ENCODE data around the gene TASOR2.

Gene TASOR2, protein sequence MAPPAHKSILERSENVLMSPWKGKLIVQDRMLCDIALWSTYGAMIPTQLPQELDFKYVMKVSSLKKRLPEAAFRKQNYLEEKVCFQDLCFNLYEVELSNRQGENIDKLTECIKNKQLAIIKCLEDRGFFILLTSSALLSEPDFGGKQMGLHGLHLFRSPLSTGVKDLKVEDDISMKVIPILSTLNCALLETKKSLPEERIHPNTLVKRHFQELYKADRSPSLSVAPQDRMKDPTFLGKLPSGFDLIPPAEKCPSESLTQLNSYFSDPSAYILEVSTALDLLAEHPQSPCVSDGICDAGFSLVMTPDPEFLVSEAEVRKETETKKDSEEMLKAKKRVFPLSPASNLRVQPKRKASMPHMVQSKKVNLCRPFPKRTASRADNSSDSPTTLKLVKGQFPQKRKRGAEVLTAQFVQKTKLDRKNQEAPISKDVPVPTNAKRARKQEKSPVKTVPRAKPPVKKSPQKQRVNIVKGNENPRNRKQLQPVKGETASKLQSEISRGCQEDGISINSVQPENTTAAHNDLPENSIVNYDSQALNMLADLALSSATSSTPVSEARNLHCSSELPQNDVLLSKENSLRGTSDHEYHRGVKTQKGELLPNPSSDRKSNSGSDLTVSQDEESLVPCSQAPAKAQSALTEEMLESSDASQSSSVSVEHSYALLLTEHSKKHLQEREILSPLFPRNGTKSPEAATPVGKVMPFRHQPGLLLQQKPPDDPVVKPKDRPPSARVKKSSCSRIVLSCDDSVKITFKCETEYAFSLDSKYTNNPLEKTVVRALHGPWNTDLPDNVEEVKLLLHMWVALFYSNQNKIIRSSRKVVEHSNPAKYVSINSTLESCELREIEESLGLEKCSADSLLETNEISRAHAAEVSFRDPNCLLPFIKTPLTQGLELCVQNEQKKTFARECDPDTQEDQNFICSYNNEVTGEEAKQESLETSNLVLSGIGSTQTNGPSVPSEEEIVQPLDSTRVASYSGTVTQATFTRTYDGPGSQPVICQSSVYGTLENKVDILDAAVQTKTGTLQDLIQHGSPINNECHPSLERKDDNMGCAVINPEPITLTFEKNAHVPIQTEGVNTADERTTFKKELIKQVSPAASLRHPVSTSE (N-terminal part only)

DNA sequence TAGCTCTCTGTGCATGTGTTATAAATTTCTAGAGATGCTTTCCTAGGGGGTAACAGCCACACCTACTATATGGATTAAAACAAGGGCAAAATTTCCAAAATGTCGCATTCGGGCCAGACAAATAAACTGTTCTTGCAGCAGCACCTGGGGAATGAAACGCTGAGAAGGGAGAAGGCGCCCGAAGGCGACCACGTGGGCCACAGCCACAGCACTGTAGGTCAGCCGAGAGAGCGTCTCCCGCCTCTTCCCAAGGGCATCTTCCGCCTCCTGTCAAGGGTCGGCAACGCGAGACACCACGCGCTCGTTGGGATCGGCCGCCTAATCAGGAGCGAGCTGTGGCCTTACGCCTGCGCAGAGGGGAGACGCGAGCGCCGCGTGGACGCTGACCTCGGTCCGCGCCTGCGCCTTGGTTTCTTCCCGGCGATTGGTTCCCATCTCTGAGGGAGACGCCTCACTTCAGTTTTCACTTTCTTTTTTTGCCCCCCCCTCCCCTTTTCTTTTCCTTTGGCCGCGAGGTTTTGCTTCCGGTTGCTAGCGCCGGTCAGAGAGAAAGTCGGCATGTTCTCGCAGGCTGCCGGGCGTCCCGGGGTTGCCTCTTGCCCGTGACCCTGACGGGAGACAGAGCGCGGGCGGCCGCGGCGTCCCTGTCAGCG, at the start of gene TASOR2:
Gene TASOR2, plus strand, starts transcription at position 521 of the 653 bp plus-strand sequence. CDS start 35,805 bp downstream, outside the sequence.
- Histone ChIP-seq H3K36me3 (replicated peaks; ENCODE audit: insufficient read depth, low read length) (no peaks in the 10 kb centered on the region), H3K27me3 (replicated peaks; ENCODE audit: insufficient read depth, low read length) (no peaks in the 10 kb centered on the region), H3K4me2 (ENCODE audit: low read depth, low read length) (peak within 1 kb of the TSS; percentile 64), H3K9me3 (replicated peaks; ENCODE audit: insufficient read depth, low read length) (no peaks in the 10 kb centered on the region), H3K9ac (ENCODE audit: low read length) (peak within 1 kb of the TSS; percentile 83), H3F3A (ENCODE audit: insufficient read depth, low read length) (peaks cover 10% of the 10 kb centered on the region; the same call in 1 of the 2 replicates), H3K4me3 (ENCODE audit: low read length) (peak within 1 kb of the TSS; percentile 88), H4K20me1 (ENCODE audit: insufficient read depth, low read length) (peaks cover 12% of the 10 kb centered on the region; the same call in 1 of the 2 replicates), H3K27ac (ENCODE audit: low read length) (peak within 1 kb of the TSS; percentile 79), H3K79me2 (ENCODE audit: low read length) (peaks cover 48% of the 10 kb centered on the region), H3K4me1 (ENCODE audit: low read length) (peaks cover 5% of the 10 kb centered on the region), H2AFZ (ENCODE audit: low read length) (peak within 1 kb of the TSS; percentile 71), H3K9me2 (replicated peaks; ENCODE audit: insufficient read depth, low read length) (no peaks in the 10 kb centered on the region)
- DNase-seq: peak; percentile 99
- TF ChIP-seq EZH2 (optimal IDR thresholded peaks at IDR 0.05; ENCODE audit: low read depth, low read length) (no peak), EZH2phosphoT487 (IDR thresholded peaks at IDR 0.05; ENCODE audit: low read length) (no peak)
- TF ChIP-seq, protein P1, sequence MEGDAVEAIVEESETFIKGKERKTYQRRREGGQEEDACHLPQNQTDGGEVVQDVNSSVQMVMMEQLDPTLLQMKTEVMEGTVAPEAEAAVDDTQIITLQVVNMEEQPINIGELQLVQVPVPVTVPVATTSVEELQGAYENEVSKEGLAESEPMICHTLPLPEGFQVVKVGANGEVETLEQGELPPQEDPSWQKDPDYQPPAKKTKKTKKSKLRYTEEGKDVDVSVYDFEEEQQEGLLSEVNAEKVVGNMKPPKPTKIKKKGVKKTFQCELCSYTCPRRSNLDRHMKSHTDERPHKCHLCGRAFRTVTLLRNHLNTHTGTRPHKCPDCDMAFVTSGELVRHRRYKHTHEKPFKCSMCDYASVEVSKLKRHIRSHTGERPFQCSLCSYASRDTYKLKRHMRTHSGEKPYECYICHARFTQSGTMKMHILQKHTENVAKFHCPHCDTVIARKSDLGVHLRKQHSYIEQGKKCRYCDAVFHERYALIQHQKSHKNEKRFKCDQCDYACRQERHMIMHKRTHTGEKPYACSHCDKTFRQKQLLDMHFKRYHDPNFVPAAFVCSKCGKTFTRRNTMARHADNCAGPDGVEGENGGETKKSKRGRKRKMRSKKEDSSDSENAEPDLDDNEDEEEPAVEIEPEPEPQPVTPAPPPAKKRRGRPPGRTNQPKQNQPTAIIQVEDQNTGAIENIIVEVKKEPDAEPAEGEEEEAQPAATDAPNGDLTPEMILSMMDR (IDR thresholded peaks at IDR 0.05; ENCODE audit: low read length): no peak

DNA sequence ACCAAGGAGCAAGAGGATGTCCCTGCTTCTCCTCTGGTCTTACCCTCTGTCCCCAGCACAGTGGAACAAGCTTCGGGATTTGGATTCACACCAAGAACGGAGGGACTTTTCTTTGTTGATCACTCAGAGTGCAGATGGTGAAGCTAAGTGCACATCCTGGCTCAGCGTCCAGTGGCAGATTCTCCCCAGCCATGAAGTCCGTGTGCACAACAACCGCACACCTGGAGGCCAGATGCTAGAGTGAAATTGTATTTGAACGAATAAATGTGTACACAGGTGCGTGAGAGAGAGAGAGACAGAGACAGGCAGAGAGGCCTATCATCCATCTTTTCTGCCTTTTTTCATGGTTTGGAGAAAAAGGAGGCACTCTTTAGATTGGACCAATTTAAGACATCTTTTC, 49.7 kb upstream of the TASOR2 start:
- no peak for TF ChIP-seq EZH2phosphoT487 (IDR thresholded peaks at IDR 0.05; ENCODE audit: low read length)
- TF ChIP-seq, protein P1 (IDR thresholded peaks at IDR 0.05; ENCODE audit: low read length): no peak
- no peak for TF ChIP-seq EZH2 (optimal IDR thresholded peaks at IDR 0.05; ENCODE audit: low read depth, low read length)
- Histone ChIP-seq H2AFZ (ENCODE audit: low read length) (no peak overlapping the region), H3K36me3 (replicated peaks; ENCODE audit: insufficient read depth, low read length) (no peaks in the 10 kb centered on the region), H3K4me1 (ENCODE audit: low read length) (no peaks in the 10 kb centered on the region), H3K27me3 (replicated peaks; ENCODE audit: insufficient read depth, low read length) (no peaks in the 10 kb centered on the region), H3K27ac (ENCODE audit: low read length) (no peak overlapping the region), H3K9me2 (replicated peaks; ENCODE audit: insufficient read depth, low read length) (no peaks in the 10 kb centered on the region), H3K9ac (ENCODE audit: low read length) (no peak overlapping the region), H3K4me3 (ENCODE audit: low read length) (no peak overlapping the region), H4K20me1 (ENCODE audit: insufficient read depth, low read length) (no peaks in the 10 kb centered on the region), H3K79me2 (ENCODE audit: low read length) (no peaks in the 10 kb centered on the region), H3F3A (ENCODE audit: insufficient read depth, low read length) (no peaks in the 10 kb centered on the region), H3K9me3 (replicated peaks; ENCODE audit: insufficient read depth, low read length) (no peaks in the 10 kb centered on the region), H3K4me2 (ENCODE audit: low read depth, low read length) (no peak overlapping the region)
- DNase-seq: no peak

DNA sequence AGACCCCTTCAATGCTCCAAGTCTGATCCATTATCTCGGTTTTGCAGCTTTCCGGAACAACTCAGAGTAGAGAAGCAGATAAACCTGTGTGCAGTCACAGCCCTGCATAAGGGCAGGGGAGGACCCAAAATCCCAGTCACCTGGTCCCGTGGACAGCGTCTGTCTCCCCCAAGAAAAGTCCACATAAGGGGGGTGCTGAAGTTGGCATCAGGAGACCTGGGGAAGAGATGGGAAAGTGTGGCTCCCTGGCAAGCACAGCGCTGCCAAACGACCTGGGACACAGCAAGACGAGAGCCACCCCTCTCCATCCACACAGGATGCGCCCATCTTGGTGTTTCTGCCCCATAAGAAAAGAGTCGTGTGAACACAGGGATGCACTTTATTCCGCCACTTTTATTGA, 46.1 kb upstream of the TASOR2 start:
- no peak overlapping the region for H3K9ac ChIP-seq (ENCODE audit: low read length)
- no peak overlapping the region for H3K27ac ChIP-seq (ENCODE audit: low read length)
- DNase-seq: no peak
- H3K4me2 ChIP-seq (ENCODE audit: low read depth, low read length): no peak overlapping the region
- no peaks in the 10 kb centered on the region for H3K9me2 ChIP-seq (replicated peaks; ENCODE audit: insufficient read depth, low read length)
- no peaks in the 10 kb centered on the region for H3K36me3 ChIP-seq (replicated peaks; ENCODE audit: insufficient read depth, low read length)
- H3F3A ChIP-seq (ENCODE audit: insufficient read depth, low read length): no peaks in the 10 kb centered on the region
- H2AFZ ChIP-seq (ENCODE audit: low read length): no peak overlapping the region
- H3K27me3 ChIP-seq (replicated peaks; ENCODE audit: insufficient read depth, low read length): no peaks in the 10 kb centered on the region
- TF ChIP-seq EZH2phosphoT487 (IDR thresholded peaks at IDR 0.05; ENCODE audit: low read length) (no peak), EZH2 (optimal IDR thresholded peaks at IDR 0.05; ENCODE audit: low read depth, low read length) (no peak)
- TF ChIP-seq, protein P1 (IDR thresholded peaks at IDR 0.05; ENCODE audit: low read length): no peak
- no peaks in the 10 kb centered on the region for H4K20me1 ChIP-seq (ENCODE audit: insufficient read depth, low read length)
- H3K79me2 ChIP-seq (ENCODE audit: low read length): no peaks in the 10 kb centered on the region
- no peaks in the 10 kb centered on the region for H3K9me3 ChIP-seq (replicated peaks; ENCODE audit: insufficient read depth, low read length)
- no peaks in the 10 kb centered on the region for H3K4me1 ChIP-seq (ENCODE audit: low read length)
- H3K4me3 ChIP-seq (ENCODE audit: low read length): no peak overlapping the region

Data from MM.1S (cell line).